ENCODE results near the gene MORN1. TPM values are rescaled to one million over a fixed set of nuclear protein-coding genes. Genes with fewer than 3 reads are reported as not detected.

The MORN1 gene
- polyA plus RNA-seq, 1 experiment = 3.7 TPM

DNA sequence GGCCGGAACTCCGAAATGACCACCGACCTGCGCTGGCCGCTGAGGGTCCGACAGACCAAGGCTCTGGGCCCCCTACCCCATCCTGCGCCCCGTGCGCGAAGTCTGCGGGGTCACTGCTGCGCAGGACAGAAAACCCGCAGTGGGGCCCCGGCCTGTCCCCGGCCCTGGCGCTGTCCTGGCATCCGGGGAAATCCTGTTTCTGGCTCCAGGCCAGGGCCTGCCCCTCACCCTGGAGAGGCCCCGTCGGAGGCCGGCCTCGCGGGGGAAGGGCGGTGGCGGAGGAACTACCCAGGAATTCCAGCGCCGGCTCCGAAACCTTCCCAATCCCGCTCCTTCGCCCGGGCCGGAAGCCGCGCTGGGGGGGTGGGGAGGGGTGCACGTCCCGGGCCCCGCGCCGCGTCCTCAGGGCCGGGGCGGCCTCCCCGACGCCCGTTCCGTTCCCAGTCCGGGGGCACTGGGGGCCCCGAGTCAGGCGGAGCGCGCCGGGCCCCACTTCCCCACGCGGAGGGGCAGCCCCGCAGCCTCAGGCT is 77.0 kb downstream of the MORN1 start:
- ChIA-PET POLR2A (interaction anchor here (0.6 kb wide), 1 partner anchor 747 kb away, joined by 3 read pairs; no protein-coding TSS in a partner anchor), CTCF (interaction anchor here (0.6 to 7.8 kb wide), 8 partner anchors 21 to 85 kb away, joined by 3 to 45 read pairs (median 4); no protein-coding TSS in a partner anchor)
- no peak for DNase-seq (ENCODE audit: low read depth)
- TF ChIP-seq, protein P1, sequence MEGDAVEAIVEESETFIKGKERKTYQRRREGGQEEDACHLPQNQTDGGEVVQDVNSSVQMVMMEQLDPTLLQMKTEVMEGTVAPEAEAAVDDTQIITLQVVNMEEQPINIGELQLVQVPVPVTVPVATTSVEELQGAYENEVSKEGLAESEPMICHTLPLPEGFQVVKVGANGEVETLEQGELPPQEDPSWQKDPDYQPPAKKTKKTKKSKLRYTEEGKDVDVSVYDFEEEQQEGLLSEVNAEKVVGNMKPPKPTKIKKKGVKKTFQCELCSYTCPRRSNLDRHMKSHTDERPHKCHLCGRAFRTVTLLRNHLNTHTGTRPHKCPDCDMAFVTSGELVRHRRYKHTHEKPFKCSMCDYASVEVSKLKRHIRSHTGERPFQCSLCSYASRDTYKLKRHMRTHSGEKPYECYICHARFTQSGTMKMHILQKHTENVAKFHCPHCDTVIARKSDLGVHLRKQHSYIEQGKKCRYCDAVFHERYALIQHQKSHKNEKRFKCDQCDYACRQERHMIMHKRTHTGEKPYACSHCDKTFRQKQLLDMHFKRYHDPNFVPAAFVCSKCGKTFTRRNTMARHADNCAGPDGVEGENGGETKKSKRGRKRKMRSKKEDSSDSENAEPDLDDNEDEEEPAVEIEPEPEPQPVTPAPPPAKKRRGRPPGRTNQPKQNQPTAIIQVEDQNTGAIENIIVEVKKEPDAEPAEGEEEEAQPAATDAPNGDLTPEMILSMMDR (IDR thresholded peaks at IDR 0.05; ENCODE audit: insufficient read depth, low read depth, low read length) = no peak
- Histone ChIP-seq H3K27me3 (ENCODE audit: control insufficient read depth, insufficient read depth, low read length) (no peaks in the 10 kb centered on the region), H3K36me3 (ENCODE audit: control insufficient read depth, insufficient read depth, low read length) (peaks cover 2% of the 10 kb centered on the region; the same call in 1 of the 2 replicates), H3K4me3 (ENCODE audit: low read depth, low read length) (peak overlapping the region; percentile 47)

DNA sequence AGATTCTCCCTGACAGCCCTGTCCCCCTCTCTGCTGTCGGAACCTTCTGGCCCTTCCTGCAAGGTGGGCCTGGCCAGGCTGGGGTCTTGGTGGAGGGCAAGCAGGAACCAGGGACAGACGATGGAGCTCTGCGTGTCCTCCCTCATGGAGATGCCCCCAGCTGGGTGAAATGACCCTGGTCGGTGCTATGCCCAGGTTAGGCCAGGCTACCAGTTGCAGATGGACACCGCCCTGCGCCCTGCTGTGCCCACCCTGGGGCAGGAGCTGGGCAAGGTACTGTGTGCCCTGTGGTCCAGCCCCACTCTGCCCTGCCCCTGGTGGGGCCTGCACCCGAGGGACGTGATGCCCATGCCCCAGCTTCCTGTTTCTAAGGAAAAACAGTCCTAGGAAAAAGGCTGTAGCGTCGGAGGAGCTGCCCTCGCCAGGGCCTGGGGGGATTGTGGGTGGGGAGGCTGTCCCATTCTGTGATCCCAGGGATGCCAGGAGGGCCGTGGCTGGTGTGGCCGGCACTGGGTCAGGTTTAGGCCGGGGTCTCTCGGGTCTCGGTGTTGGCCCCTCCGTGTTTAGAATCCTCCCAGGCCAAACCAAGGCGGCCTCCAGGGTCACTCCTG is 77.6 kb downstream of the MORN1 start:
- TF ChIP-seq, protein P1 (IDR thresholded peaks at IDR 0.05; ENCODE audit: insufficient read depth, low read depth, low read length) = no peak
- DNase-seq (ENCODE audit: low read depth) = no peak
- H3K4me3 ChIP-seq (ENCODE audit: low read depth, low read length) = peak overlapping the region; percentile 47
- ChIA-PET POLR2A (no interaction called here), CTCF (interaction anchor here (1.0 to 7.8 kb wide), 4 partner anchors 38 to 83 kb away, joined by 3 to 45 read pairs (median 4); no protein-coding TSS in a partner anchor)
- H3K36me3 ChIP-seq (ENCODE audit: control insufficient read depth, insufficient read depth, low read length) = peaks cover 4% of the 10 kb centered on the region
- no peaks in the 10 kb centered on the region for H3K27me3 ChIP-seq (ENCODE audit: control insufficient read depth, insufficient read depth, low read length)

DNA sequence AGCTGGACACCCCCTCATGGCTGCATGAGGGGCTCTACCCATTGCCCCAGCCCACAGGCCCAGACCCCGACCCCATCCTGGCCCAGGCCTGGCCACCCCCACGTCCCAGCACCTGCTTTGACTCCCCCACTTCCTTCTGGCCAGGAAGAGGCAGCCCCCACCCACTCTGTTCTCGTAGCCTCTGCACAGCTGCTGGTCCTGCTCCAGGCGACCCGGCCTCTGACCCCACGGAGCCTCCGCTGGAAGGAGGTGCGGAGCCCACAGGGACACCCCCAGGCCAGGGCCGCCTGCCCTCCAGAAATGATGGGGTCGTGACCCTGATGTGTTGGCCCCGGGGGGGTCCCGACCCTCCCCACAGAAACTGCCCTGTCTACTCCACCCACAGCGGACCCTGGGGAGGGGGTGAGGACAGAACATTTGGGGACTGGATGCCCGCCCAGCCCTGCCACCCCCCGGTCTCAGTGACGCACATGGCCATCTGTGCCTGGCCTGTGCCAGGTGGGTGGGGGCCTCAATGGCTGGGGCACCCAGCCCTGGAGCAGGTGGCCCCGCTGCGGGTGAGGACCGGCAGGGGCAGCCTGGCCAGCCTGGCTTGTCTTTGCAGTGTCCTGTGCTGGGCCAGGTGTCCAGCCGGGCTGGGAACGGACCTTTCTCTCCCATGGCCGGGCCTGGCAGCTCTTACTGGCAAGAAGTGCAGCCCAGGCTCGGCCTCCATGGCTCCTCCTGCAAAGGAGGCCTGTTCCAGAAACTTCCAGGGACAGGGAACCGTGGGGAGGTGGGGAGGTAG is 78.6 kb downstream of the MORN1 start:
- POLR2A ChIA-PET = interaction anchor here (0.6 kb wide), 1 partner anchor 97 kb away, joined by 4 read pairs; no protein-coding TSS in a partner anchor
- Histone ChIP-seq H3K27me3 (ENCODE audit: control insufficient read depth, insufficient read depth, low read length) (no peaks in the 10 kb centered on the region), H3K4me3 (ENCODE audit: low read depth, low read length) (no peak overlapping the region), H3K36me3 (ENCODE audit: control insufficient read depth, insufficient read depth, low read length) (peaks cover 12% of the 10 kb centered on the region)
- TF ChIP-seq, protein P1 (IDR thresholded peaks at IDR 0.05; ENCODE audit: insufficient read depth, low read depth, low read length) = no peak
- CTCF ChIA-PET = interaction anchor here (0.9 to 7.8 kb wide), 7 partner anchors 14 to 118 kb away, joined by 3 to 45 read pairs (median 5); partner anchors contain the start of gene FAAP20
- no peak for DNase-seq (ENCODE audit: low read depth)

DNA sequence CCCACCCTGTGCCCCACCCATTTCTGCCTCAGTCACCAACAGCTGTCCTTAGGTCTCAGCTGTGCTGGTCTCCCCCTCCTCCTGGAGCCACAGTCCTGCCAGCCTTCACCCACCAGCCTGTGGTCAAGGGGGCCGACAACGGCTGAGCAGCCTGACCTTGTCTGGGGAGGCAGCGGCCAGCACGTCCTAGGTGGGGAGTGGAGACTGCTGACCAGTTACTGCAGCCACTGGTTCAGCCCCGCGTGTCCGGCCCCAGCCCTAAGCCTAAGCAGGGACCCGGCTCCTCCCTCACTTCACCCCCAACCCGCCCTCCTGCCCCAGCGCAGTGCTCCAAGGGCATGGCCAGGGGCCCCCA is 79.2 kb downstream of the MORN1 start:
- ChIA-PET CTCF (interaction anchor here (0.6 to 7.8 kb wide), 8 partner anchors 10 to 117 kb away, joined by 3 to 45 read pairs (median 4); partner anchors contain the start of gene FAAP20), POLR2A (interaction anchor here (0.6 kb wide), 1 partner anchor 98 kb away, joined by 4 read pairs; no protein-coding TSS in a partner anchor)
- peaks cover 17% of the 10 kb centered on the region for H3K36me3 ChIP-seq (ENCODE audit: control insufficient read depth, insufficient read depth, low read length)
- no peak for DNase-seq (ENCODE audit: low read depth)
- TF ChIP-seq, protein P1 (IDR thresholded peaks at IDR 0.05; ENCODE audit: insufficient read depth, low read depth, low read length) = no peak
- H3K4me3 ChIP-seq (ENCODE audit: low read depth, low read length) = no peak overlapping the region
- H3K27me3 ChIP-seq (ENCODE audit: control insufficient read depth, insufficient read depth, low read length) = no peaks in the 10 kb centered on the region
